GM12878 (cell line): Measurements from ENCODE around the gene FAM110A. TPM values are rescaled to one million over a fixed set of nuclear protein-coding genes. Genes with fewer than 3 reads are reported as not detected.

Source experiments
- ATAC-seq: fragments of 200-7000 bp; cut with Tn5 transposase; 3 replicates; pipeline ENCODE4 v1.9.1; 2020; ENCODE audit warnings: mild to moderate bottlenecking, moderate library complexity
- BruUV-seq: library from RNA; stranded (reverse); fragments of 400-500 nt; replicated peaks from 2 replicates; lab custom pipeline; 2021; lab: Mats Ljungman, UMichigan
- CTCF ChIA-PET: fragments of 300-600 bp; sonication (Branson Sonifier 250); formaldehyde crosslinking; extraction: SDS; loops from one replicate; lab custom pipeline; 2021; ENCODE audit warnings: inconsistent platforms; lab: Yijun Ruan, JAX
- POLR2A ChIA-PET: fragments of 350-600 bp; formaldehyde crosslinking; extraction: SDS; loops from one replicate; lab custom pipeline; 2021; ENCODE audit warnings: inconsistent platforms; lab: Charles Lee
- RAD21 ChIA-PET: fragments of 300-600 bp; sonication (Branson Sonifier 250); formaldehyde crosslinking; loops from one replicate; lab custom pipeline; 2023; ENCODE audit warnings: antibody characterized with exemption; ENCODE audit not compliant: unreplicated experiment; lab: Charles Lee
- SMC1A ChIA-PET: fragments of 300-600 bp; sonication (Branson Sonifier 250); formaldehyde crosslinking; loops from one replicate; lab custom pipeline; 2023; ENCODE audit not compliant: unreplicated experiment, uncharacterized antibody; lab: Charles Lee
- DNase-seq: peaks from one replicate; pipeline ENCODE4 v3.0.0-alpha.2; 2011; ENCODE audit warnings: low read depth, low spot score
- FAIRE-seq: peaks from 3 replicates; lab custom pipeline; 2011; peaks lifted over from hg19 to GRCh38; lab: Jason Lieb, UNC
- H2AFZ ChIP-seq: 2 replicates; pipeline ENCODE4 v1.6.0; 2011; ENCODE audit warnings: low read depth, low read length, control low read depth; ENCODE audit not compliant: control insufficient read depth
- H3K27ac ChIP-seq: 2 replicates; pipeline ENCODE4 v1.5.1; 2011; ENCODE audit warnings: control low read depth; ENCODE audit not compliant: control insufficient read depth, insufficient read depth
- H3K27me3 ChIP-seq, 2 experiments: replicated peaks in 1 of 2; 2 replicates each; pipeline versions ENCODE4 v1.6.0 to v1.6.1; 2011; ENCODE audit warnings: low read length in 1 of 2; ENCODE audit not compliant: control insufficient read depth in 2 of 2, insufficient read depth in 2 of 2
- H3K36me3 ChIP-seq, 2 experiments: 2 replicates each; pipeline ENCODE4 v1.5.1; 2011; ENCODE audit warnings: low read length in 1 of 2; ENCODE audit not compliant: control insufficient read depth in 2 of 2, insufficient read depth in 2 of 2
- H3K4me1 ChIP-seq: 2 replicates; pipeline ENCODE4 v1.6.1; 2011; ENCODE audit warnings: mild to moderate bottlenecking, low read length, moderate library complexity, mixed read lengths; ENCODE audit not compliant: control insufficient read depth, insufficient read depth
- H3K4me2 ChIP-seq: 2 replicates; pipeline ENCODE4 v1.6.0; 2011; ENCODE audit warnings: control low read depth; ENCODE audit not compliant: control insufficient read depth, insufficient read depth
- H3K4me3 ChIP-seq: fragments of 200-600 bp; sonication (generic); 2 replicates; pipeline ENCODE4 v1.5.1; 2016
- H3K79me2 ChIP-seq: 2 replicates; pipeline ENCODE4 v1.6.0; 2011; ENCODE audit warnings: low read length; ENCODE audit not compliant: control insufficient read depth, insufficient read depth
- H3K9ac ChIP-seq: 2 replicates; pipeline ENCODE4 v1.8.0; 2011; ENCODE audit warnings: low read length, control low read depth, mixed read lengths; ENCODE audit not compliant: control insufficient read depth, insufficient read depth
- H3K9me3 ChIP-seq: replicated peaks from 3 replicates; pipeline ENCODE4 v1.5.1; 2011; ENCODE audit warnings: mild to moderate bottlenecking, low read length; ENCODE audit not compliant: control insufficient read depth, insufficient read depth
- H4K20me1 ChIP-seq: 2 replicates; pipeline ENCODE4 v1.6.0; 2011; ENCODE audit not compliant: control insufficient read depth, insufficient read depth
- MTA2 ChIP-seq: fragments of 450-650 bp; IDR thresholded peaks from 2 replicates; pipeline ENCODE4 v1.6.1; 2016; ENCODE audit warnings: low read depth, mild to moderate bottlenecking, moderate library complexity
- ZBED1 ChIP-seq: IDR thresholded peaks from 2 replicates; pipeline ENCODE4 v1.6.1; 2016; ENCODE audit warnings: borderline replicate concordance
- WGBS: methylation state at CpG from one replicate; pipeline ENCODE4 v1.1.6; 2016; ENCODE audit warnings: low lambda C conversion rate; ENCODE audit not compliant: insufficient replicate concordance, insufficient coverage; ENCODE audit errors: missing lambda C conversion rate; 5-methylcytosine and 5-hydroxymethylcytosine counted together
- in situ Hi-C: fragments of 300-500 bp; cut with MboI; formaldehyde crosslinking; loops from 9 replicates; pipeline ENCODE4 v1.14.3; 2018; ENCODE audit warnings: mixed read lengths
- intact Hi-C: fragments of 100-400 bp; cut with micrococcal nuclease; formaldehyde crosslinking; loops from one replicate; pipeline ENCODE4 v1.14.2; 2022; ENCODE audit not compliant: unreplicated experiment
- polyA plus RNA-seq, 11 experiments: library from polyadenylated mRNA; depleted of rRNA in 4 of 11; unstranded in 6 of 11; stranded (reverse) in 5 of 11; fragments of >200 nt; fragmentation: Nextera tagmentation in 4 of 11; fragmentation: Illumina TruSeq in 1 of 11; extraction: Ambion mirVana in 4 of 11; extraction: Trizol in 1 of 11; gene quantifications; 1 replicate in 1 of 11; 2 replicates in 10 of 11; pipeline versions ENCODE4 v1.2.1 to v1.2.3, GENCODE V29; 2011 to 2016; ENCODE audit warnings: inconsistent platforms in 2 of 11, missing spikeins in 2 of 11, low read depth in 1 of 11
- total RNA-seq, 4 experiments: library from RNA; depleted of rRNA in 3 of 4; stranded (reverse); fragments of >200 nt in 3 of 4; fragmentation: Illumina TruSeq in 1 of 4; extraction: Trizol in 1 of 4; gene quantifications; 2 replicates each; pipeline versions ENCODE4 v1.2.1 to v1.2.3, GENCODE V29; 2013 to 2021
- TF ChIP-seq, protein P1 (sequence below): fragments of 450-650 bp; formaldehyde crosslinking; IDR thresholded peaks from 2 replicates; pipeline ENCODE4 v1.4.0; 2020; ENCODE audit warnings: mild to moderate bottlenecking, moderate library complexity

FAM110A gene
- total and polyA plus RNA-seq, 10 of the 15 experiments (the other 5 are each of a cell fraction or from before 2014, with no cell fraction given): 1.1 to 14.8 (median 7.4) TPM

GRCh38 chr20:853406-853996, 20.0 kb downstream of the FAM110A start:
- SMC1A ChIA-PET: interaction anchor here (1.2 kb wide), 1 partner anchor 11 kb away, joined by 4 read pairs; no protein-coding TSS in a partner anchor
- intact Hi-C loops: no loop called here
- in situ Hi-C loops: no loop called here
- Histone ChIP-seq H4K20me1 (no peaks in the 10 kb centered on the region), H3K36me3 (no peaks in the 10 kb centered on the region), H3K9ac (no peak overlapping the region), H3K4me2 (no peak overlapping the region), H3K4me1 (no peaks in the 10 kb centered on the region), H3K27me3 (no peaks in the 10 kb centered on the region), H3K27ac (no peak overlapping the region), H3K9me3 (no peaks in the 10 kb centered on the region), H2AFZ (no peak overlapping the region), H3K4me3 (no peak overlapping the region), H3K79me2 (no peaks in the 10 kb centered on the region)
- POLR2A ChIA-PET: no interaction called here
- DNase-seq (no peak), ATAC-seq (no peak), FAIRE-seq (no peak)
- CTCF ChIA-PET: interaction anchor here (0.9 kb wide), 1 partner anchor 102 kb away, joined by 3 read pairs; no protein-coding TSS in a partner anchor
- 66% methylated on average over 4 of the region's 4 CpGs for WGBS
- TF ChIP-seq, protein P1, sequence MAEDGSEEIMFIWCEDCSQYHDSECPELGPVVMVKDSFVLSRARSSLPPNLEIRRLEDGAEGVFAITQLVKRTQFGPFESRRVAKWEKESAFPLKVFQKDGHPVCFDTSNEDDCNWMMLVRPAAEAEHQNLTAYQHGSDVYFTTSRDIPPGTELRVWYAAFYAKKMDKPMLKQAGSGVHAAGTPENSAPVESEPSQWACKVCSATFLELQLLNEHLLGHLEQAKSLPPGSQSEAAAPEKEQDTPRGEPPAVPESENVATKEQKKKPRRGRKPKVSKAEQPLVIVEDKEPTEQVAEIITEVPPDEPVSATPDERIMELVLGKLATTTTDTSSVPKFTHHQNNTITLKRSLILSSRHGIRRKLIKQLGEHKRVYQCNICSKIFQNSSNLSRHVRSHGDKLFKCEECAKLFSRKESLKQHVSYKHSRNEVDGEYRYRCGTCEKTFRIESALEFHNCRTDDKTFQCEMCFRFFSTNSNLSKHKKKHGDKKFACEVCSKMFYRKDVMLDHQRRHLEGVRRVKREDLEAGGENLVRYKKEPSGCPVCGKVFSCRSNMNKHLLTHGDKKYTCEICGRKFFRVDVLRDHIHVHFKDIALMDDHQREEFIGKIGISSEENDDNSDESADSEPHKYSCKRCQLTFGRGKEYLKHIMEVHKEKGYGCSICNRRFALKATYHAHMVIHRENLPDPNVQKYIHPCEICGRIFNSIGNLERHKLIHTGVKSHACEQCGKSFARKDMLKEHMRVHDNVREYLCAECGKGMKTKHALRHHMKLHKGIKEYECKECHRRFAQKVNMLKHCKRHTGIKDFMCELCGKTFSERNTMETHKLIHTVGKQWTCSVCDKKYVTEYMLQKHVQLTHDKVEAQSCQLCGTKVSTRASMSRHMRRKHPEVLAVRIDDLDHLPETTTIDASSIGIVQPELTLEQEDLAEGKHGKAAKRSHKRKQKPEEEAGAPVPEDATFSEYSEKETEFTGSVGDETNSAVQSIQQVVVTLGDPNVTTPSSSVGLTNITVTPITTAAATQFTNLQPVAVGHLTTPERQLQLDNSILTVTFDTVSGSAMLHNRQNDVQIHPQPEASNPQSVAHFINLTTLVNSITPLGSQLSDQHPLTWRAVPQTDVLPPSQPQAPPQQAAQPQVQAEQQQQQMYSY: no peak
- TF ChIP-seq ZBED1 (no peak), MTA2 (no peak)
- RAD21 ChIA-PET: no interaction called here
- BruUV-seq: no TSS peak
